Panc1 (cell line): ENCODE data around the gene LGI4. TPM values are rescaled to one million over a fixed set of nuclear protein-coding genes. Genes with fewer than 3 reads are reported as not detected.

Experiments
- ATAC-seq: fragments of 200-7000 bp; cut with Tn5 transposase; 2 replicates; pipeline ENCODE4 v1.9.1; 2020; ENCODE audit warnings: mild to moderate bottlenecking, moderate library complexity
- BruUV-seq: library from RNA; stranded (reverse); fragments of 400-500 nt; replicated peaks from 2 replicates; lab custom pipeline; 2021; lab: Mats Ljungman, UMichigan
- CTCF ChIA-PET: fragments of 300-600 bp; sonication (Branson Sonifier 250); formaldehyde crosslinking; loops from one replicate; lab custom pipeline; 2022; ENCODE audit warnings: antibody characterized with exemption; lab: Charles Lee
- POLR2A ChIA-PET: fragments of 300-600 bp; sonication (Branson Sonifier 250); formaldehyde crosslinking; loops from one replicate; lab custom pipeline; 2022; ENCODE audit warnings: antibody characterized with exemption; lab: Charles Lee
- DNase-seq: peaks from one replicate; pipeline ENCODE4 v3.0.0-alpha.2; 2010; ENCODE audit warnings: low read depth, low spot score
- H3K27ac ChIP-seq: 2 replicates; pipeline ENCODE4 v1.5.1; 2011; ENCODE audit warnings: mild to moderate bottlenecking, low read length, inconsistent platforms
- H3K27me3 ChIP-seq: fragments of 200-500 bp; sonication (Bioruptor generic); 2 replicates; pipeline ENCODE4 v1.6.0; 2014; ENCODE audit warnings: low read length, inconsistent platforms; ENCODE audit not compliant: control insufficient read depth, insufficient read depth
- H3K36me3 ChIP-seq: fragments of 200-500 bp; sonication (Bioruptor generic); 2 replicates; pipeline ENCODE4 v1.5.1; 2014; ENCODE audit warnings: inconsistent platforms, mild to moderate bottlenecking, low read length, moderate library complexity; ENCODE audit not compliant: control insufficient read depth, insufficient read depth
- H3K4me1 ChIP-seq: 2 replicates; pipeline ENCODE4 v1.5.1; 2011; ENCODE audit warnings: inconsistent platforms, mild to moderate bottlenecking, low read length, moderate library complexity; ENCODE audit not compliant: control insufficient read depth, insufficient read depth
- H3K4me3 ChIP-seq, 2 experiments: 2 replicates each; pipeline ENCODE4 v1.5.1; 2011 to 2012; ENCODE audit warnings: low read depth in 2 of 2, low read length in 2 of 2, mild to moderate bottlenecking in 2 of 2, inconsistent platforms in 1 of 2, moderate library complexity in 1 of 2
- H3K9me3 ChIP-seq: fragments of 200-500 bp; sonication (Bioruptor generic); 2 replicates; pipeline ENCODE4 v1.5.1; 2014; ENCODE audit warnings: low read depth, mild to moderate bottlenecking, inconsistent platforms, low read length, moderate library complexity; ENCODE audit not compliant: control insufficient read depth, insufficient read depth
- CTCF ChIP-seq: fragments of 450-650 bp; IDR thresholded peaks from 2 replicates; pipeline ENCODE4 v1.5.1; 2017; ENCODE audit warnings: mild to moderate bottlenecking
- POLR2AphosphoS5 ChIP-seq: IDR thresholded peaks from 2 replicates; pipeline ENCODE4 v1.6.1; 2012; ENCODE audit warnings: mild to moderate bottlenecking, low read depth, low read length, moderate library complexity
- REST ChIP-seq, 2 experiments: IDR thresholded peaks; 2 replicates each; pipeline ENCODE4 v1.6.1; 2011 to 2012; ENCODE audit warnings: low read depth in 2 of 2, control low read depth in 1 of 2, low read length in 1 of 2, mild to moderate bottlenecking in 1 of 2, moderate library complexity in 1 of 2; ENCODE audit not compliant: insufficient read depth in 1 of 2
- SIN3A ChIP-seq: IDR thresholded peaks from 2 replicates; pipeline ENCODE4 v1.6.1; 2012; ENCODE audit warnings: low read depth, mild to moderate bottlenecking, low read length, moderate library complexity, borderline replicate concordance; ENCODE audit not compliant: insufficient read depth
- TCF7L2 ChIP-seq: IDR thresholded peaks from 2 replicates; pipeline ENCODE4 v1.6.1; 2011; ENCODE audit warnings: mild to moderate bottlenecking, low read depth, low read length, inconsistent platforms
- in situ Hi-C: cut with HindIII; loops from 2 replicates; pipeline ENCODE4 v1.10.0; 2016; ENCODE audit warnings: low sequenced_read_pairs, low pct_unique_long_range_greater_than_20kb
- intact Hi-C: fragments of 100-400 bp; cut with micrococcal nuclease; formaldehyde crosslinking; loops from one replicate; pipeline ENCODE4 v1.10.0; 2022; ENCODE audit not compliant: unreplicated experiment
- total RNA-seq: library from RNA; stranded (reverse); gene quantifications from one replicate; pipeline ENCODE4 v1.2.1, GENCODE V29; 2021; ENCODE audit not compliant: unreplicated experiment

The LGI4 gene
- total RNA-seq, 1 experiment from 2014 or later, result 0.18 TPM

DNA sequence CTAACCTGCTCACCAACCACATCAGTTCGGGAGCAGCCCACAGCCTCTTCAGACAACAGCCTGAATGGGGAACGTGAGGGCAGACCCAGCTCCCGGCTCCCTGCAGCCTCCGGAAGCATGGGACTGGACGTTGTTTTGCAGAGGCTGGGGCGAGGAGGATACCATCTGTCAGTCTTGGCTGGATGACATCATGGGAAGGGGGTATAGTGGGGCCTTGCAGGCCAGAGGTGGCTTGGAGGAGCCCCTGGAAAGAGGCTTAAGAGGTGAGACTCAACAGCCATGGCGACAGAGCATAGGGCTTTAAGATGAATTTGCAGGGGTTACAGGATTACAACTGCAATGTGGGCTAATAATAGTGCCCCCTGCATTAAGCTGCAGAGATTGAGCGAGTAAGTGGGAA, 17.7 kb downstream of the LGI4 start:
- intact Hi-C loops, result no loop called here
- ChIA-PET CTCF (interaction anchor here (0.6 to 0.9 kb wide), 3 partner anchors 18 to 226 kb away, joined by 3 to 8 read pairs (median 3); partner anchors contain the start of gene LGI4), POLR2A (no interaction called here)
- no peak; the same call in 1 of the 2 replicates for ATAC-seq
- no TSS peak for BruUV-seq
- DNase-seq, result no peak
- Histone ChIP-seq H3K4me3 (no peak overlapping the region), H3K9me3 (no peaks in the 10 kb centered on the region), H3K36me3 (no peaks in the 10 kb centered on the region), H3K27me3 (0 out of 2 replicates have a peak, but pooled peaks cover 2% of the 10 kb centered on the region), H3K27ac (no peak overlapping the region), H3K4me1 (no peaks in the 10 kb centered on the region)
- in situ Hi-C loops, result no loop called here
- TF ChIP-seq TCF7L2 (no peak), SIN3A (no peak), POLR2AphosphoS5 (no peak), REST (IDR thresholded peaks at IDR 0.05; ENCODE audit: insufficient read depth in 1 of 2, low read depth in 2 of 2, low read length in 1 of 2) (no peak), CTCF (no peak)

DNA sequence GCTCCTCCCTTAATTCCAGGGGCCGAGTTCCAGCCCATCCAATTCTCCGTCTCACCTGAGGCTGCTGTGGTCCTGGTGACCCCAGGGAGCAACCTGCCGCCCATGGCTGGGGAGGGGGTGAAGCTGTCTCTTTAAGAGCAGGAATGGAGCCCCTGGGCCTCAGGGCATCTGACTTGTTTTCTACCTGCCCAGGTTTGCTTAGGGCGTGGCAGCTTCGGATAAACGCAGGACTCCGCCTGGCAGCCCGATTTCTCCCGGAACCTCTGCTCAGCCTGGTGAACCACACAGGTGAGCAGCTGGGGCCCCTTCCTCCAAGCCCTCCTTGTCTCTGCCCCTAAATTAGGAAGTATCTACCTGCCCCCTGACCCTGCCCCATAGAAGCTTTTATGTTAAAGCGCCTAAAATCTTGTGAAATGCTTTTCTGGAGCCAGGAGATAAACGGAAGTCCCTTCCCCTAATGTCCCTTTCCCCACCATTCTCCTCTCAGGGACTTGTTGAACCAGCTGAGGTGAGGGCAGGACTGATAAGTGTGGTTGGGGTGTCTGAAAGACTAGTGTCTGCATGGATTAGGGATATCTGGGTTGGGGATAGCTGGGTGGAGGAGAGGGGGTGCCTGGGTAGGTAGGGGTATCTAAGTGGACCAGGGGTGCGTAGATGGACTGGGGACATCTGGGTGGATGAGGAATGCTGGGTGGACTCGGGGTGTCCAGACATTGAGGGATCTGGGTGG, 18.6 kb downstream of the LGI4 start:
- Histone ChIP-seq H3K4me1 (no peaks in the 10 kb centered on the region), H3K27me3 (0 out of 2 replicates have a peak, but pooled peaks cover 2% of the 10 kb centered on the region), H3K36me3 (no peaks in the 10 kb centered on the region), H3K4me3 (no peak overlapping the region), H3K27ac (no peak overlapping the region), H3K9me3 (no peaks in the 10 kb centered on the region)
- intact Hi-C loops, result no loop called here
- DNase-seq, result no peak
- no TSS peak for BruUV-seq
- ChIA-PET CTCF (interaction anchor here (0.9 kb wide), 1 partner anchor 19 kb away, joined by 3 read pairs; the partner anchor contains the start of gene LGI4), POLR2A (interaction anchor here (0.6 kb wide), 1 partner anchor 569 kb away, joined by 8 read pairs; no protein-coding TSS in a partner anchor)
- ATAC-seq, result no peak
- in situ Hi-C loops, result no loop called here
- no peak for TF ChIP-seq CTCF
- TF ChIP-seq POLR2AphosphoS5, result no peak
- no peak for TF ChIP-seq SIN3A
